Measurements from ENCODE around the gene SCNM1.
A peak's percentile ranks its signal among the peaks of the same experiment; 100 is the strongest.

DNA sequence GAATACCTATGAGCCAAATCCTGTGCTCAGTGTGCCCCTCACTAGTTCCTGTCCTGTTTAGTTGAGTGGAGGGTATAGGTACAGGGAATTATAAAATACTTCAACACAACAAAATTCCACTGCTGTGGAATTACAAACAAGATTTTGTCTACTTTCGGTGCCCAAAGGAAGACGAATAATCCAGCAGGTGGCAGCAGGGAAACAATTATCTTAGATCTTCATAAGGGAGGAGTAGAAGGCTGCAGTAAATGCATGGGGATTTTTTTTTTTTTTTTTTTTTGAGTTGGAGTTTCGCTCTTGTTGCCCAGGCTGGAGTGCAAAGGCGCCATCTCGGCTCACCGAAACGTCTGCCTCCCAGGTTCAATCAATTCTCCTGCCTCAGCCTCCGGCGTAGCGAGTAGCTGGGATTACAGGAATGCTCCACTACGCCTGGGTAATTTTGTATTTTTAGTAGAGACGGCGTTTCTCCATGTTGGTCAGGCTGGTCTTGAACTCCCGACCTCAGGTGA lies 30.4 kb downstream of the SCNM1 start:
- peak; percentile 58 to 76 (median 62) for TF ChIP-seq CTCF (IDR thresholded peaks at IDR 0.05)
- no peak for TF ChIP-seq EP300 (IDR thresholded peaks at IDR 0.05)

All from esophagus muscularis mucosa (tissue), 3 donors.